ENCODE results near the gene ADAMTSL3.

GRCh38 chr15:84057714-84058331 lies 403.9 kb downstream of the ADAMTSL3 start:
- TF ChIP-seq CTCF (IDR thresholded peaks at IDR 0.05) (no peak), POLR2A (IDR thresholded peaks at IDR 0.05) (no peak), EP300 (IDR thresholded peaks at IDR 0.05) (no peak)

Data from sigmoid colon (tissue), 4 donors.